Kidney (tissue), 14 donors: ENCODE results near the gene PLA2G15. TPM values are rescaled to one million over a fixed set of nuclear protein-coding genes. Genes with fewer than 3 reads are reported as not detected.

Experiments used
- DNase-seq, 5 donors: peaks; one replicate each; pipeline ENCODE4 v3.0.0-alpha.2; 2013 to 2020
- FAIRE-seq: peaks from 2 replicates; lab custom pipeline; 2012; peaks lifted over from hg19 to GRCh38; lab: Jason Lieb, UNC
- H3K27ac ChIP-seq, 2 donors: one replicate each; pipeline ENCODE4 v1.7.0; 2013; ENCODE audit warnings: low read depth in 2 of 2, low read length in 2 of 2, inconsistent platforms in 1 of 2
- H3K27me3 ChIP-seq: one replicate; pipeline ENCODE4 v1.7.1; 2013; ENCODE audit warnings: low read length, inconsistent platforms; ENCODE audit not compliant: control insufficient read depth, insufficient read depth
- H3K36me3 ChIP-seq, 3 donors: one replicate each; pipeline versions ENCODE4 v1.7.0 to v1.7.1; 2013; ENCODE audit warnings: low read length in 3 of 3, control low read depth in 1 of 3, inconsistent platforms in 1 of 3; ENCODE audit not compliant: insufficient read depth in 3 of 3, control insufficient read depth in 2 of 3
- H3K4me1 ChIP-seq, 3 donors: one replicate each; pipeline versions ENCODE4 v1.7.0 to v1.7.1; 2013; ENCODE audit warnings: low read length in 3 of 3, inconsistent platforms in 1 of 3, low read depth in 1 of 3; ENCODE audit not compliant: control insufficient read depth in 2 of 3, insufficient read depth in 2 of 3
- H3K4me3 ChIP-seq, 3 donors: one replicate each; pipeline versions ENCODE4 v1.7.0 to v1.8.1; 2013; ENCODE audit warnings: low read length in 3 of 3, control low read depth in 1 of 3, inconsistent platforms in 1 of 3
- H3K9ac ChIP-seq, 3 donors: one replicate each; pipeline versions ENCODE4 v1.7.0 to v1.7.1; 2013; ENCODE audit warnings: low read length in 3 of 3, control low read depth in 1 of 3, inconsistent platforms in 1 of 3
- H3K9me3 ChIP-seq, 3 donors: one replicate each; pipeline versions ENCODE4 v1.7.0 to v1.7.1; 2013; ENCODE audit warnings: low read length in 3 of 3, control low read depth in 1 of 3, inconsistent platforms in 1 of 3; ENCODE audit not compliant: control insufficient read depth in 2 of 3, insufficient read depth in 1 of 3
- CTCF ChIP-seq: IDR thresholded peaks from 3 replicates; pipeline ENCODE4 v1.5.1; 2012; ENCODE audit warnings: mild to moderate bottlenecking, moderate library complexity, borderline replicate concordance; ENCODE audit not compliant: insufficient read depth; ENCODE audit errors: extremely low read depth
- intact Hi-C: fragments of 100-400 bp; cut with DNase I; formaldehyde crosslinking; loops from one replicate; pipeline ENCODE4 v1.11.1; 2022
- polyA plus RNA-seq: library from polyadenylated mRNA; stranded (reverse); fragments of 350-450 nt; fragmentation: Illumina TruSeq; extraction: RNeasy Lipid Tissue Mini Kit (QIAGEN cat#74804); gene quantifications from one replicate; pipeline ENCODE4 v1.2.3, GENCODE V29; 2014; ENCODE audit warnings: low read depth, low replicate concordance; ENCODE audit not compliant: insufficient read depth
- total RNA-seq: library from RNA; stranded (reverse); fragmentation: NEBNext Ultra II Directional; extraction: Animal tissue kit (Norgen Biotek cat#: 25700); gene quantifications from one replicate; pipeline ENCODE4 v1.2.1, GENCODE V29; 2021
- donor health status: control.
- donor health status: control.
- donor health status: control.
- donor health status: control.
- donor health status: control.
- donor health status: DM: yes; HTN: yes; CAD: no.
- donor health status: Normal renal cell carcinoma (clear cell type).

Gene PLA2G15
- total and polyA plus RNA-seq, 2 donors from 2014 or later, result 35.1 to 44.4 TPM

GRCh38 chr16:68269793-68270192, 24.6 kb downstream of the PLA2G15 start:
- Histone ChIP-seq H3K36me3 (peaks cover 0 to 7% (median 0%) of the 10 kb centered on the region in 3 donors), H3K4me1 (peaks cover 0 to 15% (median 6%) of the 10 kb centered on the region in 3 donors), H3K27ac (no peak overlapping the region), H3K9ac (no peak overlapping the region), H3K27me3 (no peaks in the 10 kb centered on the region), H3K4me3 (no peak overlapping the region), H3K9me3 (no peaks in the 10 kb centered on the region)
- no peak for TF ChIP-seq CTCF
- FAIRE-seq (no peak), DNase-seq (no peak)
- intact Hi-C loops, result loop anchor here (10.0 kb wide), 1 partner anchor 45 kb away; the partner anchor contains the start of genes PRMT7 and SLC7A6OS

- no peak for TF ChIP-seq CTCF
- H3K27me3 ChIP-seq, result no peaks in the 10 kb centered on the region
- H3K9me3 ChIP-seq, result no peaks in the 10 kb centered on the region
- H3K4me3 ChIP-seq, result no peak overlapping the region
- no peak overlapping the region for H3K27ac ChIP-seq
- no peak overlapping the region for H3K9ac ChIP-seq
- no peak for FAIRE-seq
- DNase-seq, result no peak
- intact Hi-C loops, result no loop called here
- peaks cover 0 to 7% (median 0%) of the 10 kb centered on the region in 3 donors for H3K36me3 ChIP-seq
- peaks cover 0 to 15% (median 4%) of the 10 kb centered on the region in 3 donors for H3K4me1 ChIP-seq
Measured at GRCh38 chr16:68270353-68270752, 25.2 kb downstream of the PLA2G15 start.

- Histone ChIP-seq H3K27ac (peak overlapping the region; percentile 52 to 80), H3K4me1 (peaks cover 0 to 13% (median 0%) of the 10 kb centered on the region in 3 donors), H3K9ac (peak overlapping the region in 1 of 3 donors; percentile 31), H3K9me3 (no peaks in the 10 kb centered on the region), H3K36me3 (peaks cover 0 to 7% (median 0%) of the 10 kb centered on the region in 3 donors), H3K27me3 (no peaks in the 10 kb centered on the region), H3K4me3 (no peak overlapping the region)
- intact Hi-C loops, result no loop called here
- TF ChIP-seq CTCF, result no peak
- FAIRE-seq, result no peak
- DNase-seq, result peak in 2 of 5 donors; percentile 44 to 66
Measured at GRCh38 chr16:68272507-68273209, 27.5 kb downstream of the PLA2G15 start.
